ENCODE results near the gene C3. TPM values are rescaled to one million over a fixed set of nuclear protein-coding genes. Genes with fewer than 3 reads are reported as not detected.
"Not testable (repeated sequence)": the region's sequence is repeated elsewhere in the genome, so short reads cannot be mapped to it uniquely, and the experiment has no call there.

C3 gene
- total RNA-seq, 4 donors from 2014 or later = 28.8 to 155 (median 79.6) TPM

- H3K4me3 ChIP-seq (ENCODE audit: low read depth, poor library complexity, severe bottlenecking) = peak overlapping the region; percentile 4
- no peak for DNase-seq (ENCODE audit: low spot score in 2 of 2)
- TF ChIP-seq CTCF (IDR thresholded peaks at IDR 0.05) = no peak
- intact Hi-C loops (cut with DNase I; ENCODE audit: low total_unique reads) = no loop called here
- 18 to 19% methylated on average over 16 of the region's 16 CpGs for WGBS, 2 donors
These were observed 46.1 kb upstream of the C3 start for GRCh38 chr19:6766357-6767080.

GRCh38 chr19:6765738-6766356, 45.4 kb upstream of the C3 start:
- TF ChIP-seq POLR2A (IDR thresholded peaks at IDR 0.05) = no peak
- H3K4me3 ChIP-seq (ENCODE audit: low read depth, poor library complexity, severe bottlenecking) = no peak overlapping the region
- intact Hi-C loops (cut with DNase I; ENCODE audit: low total_unique reads) = no loop called here
- peak; percentile 80 to 94 for DNase-seq (ENCODE audit: low spot score in 2 of 2)
- WGBS, 2 donors = 24 to 27% methylated on average over 8 of the region's 8 CpGs

- WGBS, 2 donors = 73 to 83% methylated on average over 8 of the region's 8 CpGs
- DNase-seq (ENCODE audit: low spot score in 2 of 2); H3K4me3 ChIP-seq (ENCODE audit: low read depth, poor library complexity, severe bottlenecking); intact Hi-C loops (cut with DNase I; ENCODE audit: low total_unique reads): not testable (repeated sequence)
These were observed 41.9 kb upstream of the C3 start for GRCh38 chr19:6762253-6762797.

- WGBS, 2 donors = 90 to 95% methylated on average over 4 of the region's 4 CpGs
- intact Hi-C loops (cut with DNase I; ENCODE audit: low total_unique reads) = no loop called here
- TF ChIP-seq CTCF (IDR thresholded peaks at IDR 0.05) (no peak), POLR2A (IDR thresholded peaks at IDR 0.05) (no peak)
- no peak for DNase-seq (ENCODE audit: low spot score in 2 of 2)
- H3K4me3 ChIP-seq (ENCODE audit: low read depth, poor library complexity, severe bottlenecking) = no peak overlapping the region
These were observed 40.7 kb upstream of the C3 start for GRCh38 chr19:6761053-6761676.

GRCh38 chr19:6760606-6761005, 40.2 kb upstream of the C3 start:
- H3K4me3 ChIP-seq (ENCODE audit: low read depth, poor library complexity, severe bottlenecking) = no peak overlapping the region
- 94% methylated on average over 17 of the region's 17 CpGs for WGBS, 2 donors
- intact Hi-C loops (cut with DNase I; ENCODE audit: low total_unique reads) = no loop called here
- no peak for DNase-seq (ENCODE audit: low spot score in 2 of 2)
- TF ChIP-seq POLR2A (IDR thresholded peaks at IDR 0.05) (no peak), CTCF (IDR thresholded peaks at IDR 0.05) (no peak)

- DNase-seq (ENCODE audit: low spot score in 2 of 2) = peak in 1 of 2 donors; percentile 82
- WGBS, 2 donors = 93 to 94% methylated on average over 22 of the region's 23 CpGs
- H3K4me3 ChIP-seq (ENCODE audit: low read depth, poor library complexity, severe bottlenecking) = no peak overlapping the region
- intact Hi-C loops (cut with DNase I; ENCODE audit: low total_unique reads) = no loop called here
- TF ChIP-seq CTCF (IDR thresholded peaks at IDR 0.05) (no peak), POLR2A (IDR thresholded peaks at IDR 0.05) (no peak)
These were observed 34.4 kb upstream of the C3 start for GRCh38 chr19:6754653-6755463.
